Measurements from ENCODE around the gene FBXO8.

DNA sequence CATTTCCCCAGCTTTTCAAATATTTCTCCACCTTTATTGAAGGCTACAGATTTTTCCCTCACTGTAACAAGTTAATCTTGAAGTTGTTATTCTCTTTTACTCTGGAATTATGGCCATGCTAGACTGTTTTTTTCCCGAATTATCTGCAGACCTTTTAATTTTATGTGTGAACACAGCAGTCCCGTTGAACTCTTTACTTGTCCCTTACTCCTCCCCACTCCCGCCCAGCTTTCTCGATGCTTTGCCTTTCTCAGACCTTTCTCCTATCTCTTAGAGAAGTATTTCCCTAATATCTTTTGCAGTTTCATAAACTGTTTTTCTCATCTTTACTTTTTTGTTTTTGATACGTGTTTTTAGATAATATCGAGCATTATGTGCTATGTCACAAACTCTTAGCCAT lies 1.0 kb upstream of the FBXO8 start:
- TF ChIP-seq CTCF (IDR thresholded peaks at IDR 0.05; ENCODE audit: low read depth, low read length, poor library complexity, severe bottlenecking) (no peak), EZH2phosphoT487 (IDR thresholded peaks at IDR 0.05; ENCODE audit: borderline replicate concordance, low read length) (no peak)
